GM11168 (cell line): ENCODE data around the gene PPM1N.
"Not testable (repeated sequence)": the region's sequence is repeated elsewhere in the genome, so short reads cannot be mapped to it uniquely, and the experiment has no call there.

Experiments
- in situ Hi-C: fragments of 300-500 bp; cut with MboI; formaldehyde crosslinking; loops from one replicate; pipeline ENCODE4 v1.12.0; 2022; ENCODE audit warnings: low sequenced_read_pairs; ENCODE audit not compliant: unreplicated experiment

Gene PPM1N

GRCh38 chr19:45506989-45507871 lies 9.0 kb downstream of the PPM1N start, which contains the start of gene VASP:
TSS of gene VASP (plus strand) at chr19:45507479. CDS start at chr19:45507772, 293 bp downstream.
- in situ Hi-C loops: no loop called here

DNA sequence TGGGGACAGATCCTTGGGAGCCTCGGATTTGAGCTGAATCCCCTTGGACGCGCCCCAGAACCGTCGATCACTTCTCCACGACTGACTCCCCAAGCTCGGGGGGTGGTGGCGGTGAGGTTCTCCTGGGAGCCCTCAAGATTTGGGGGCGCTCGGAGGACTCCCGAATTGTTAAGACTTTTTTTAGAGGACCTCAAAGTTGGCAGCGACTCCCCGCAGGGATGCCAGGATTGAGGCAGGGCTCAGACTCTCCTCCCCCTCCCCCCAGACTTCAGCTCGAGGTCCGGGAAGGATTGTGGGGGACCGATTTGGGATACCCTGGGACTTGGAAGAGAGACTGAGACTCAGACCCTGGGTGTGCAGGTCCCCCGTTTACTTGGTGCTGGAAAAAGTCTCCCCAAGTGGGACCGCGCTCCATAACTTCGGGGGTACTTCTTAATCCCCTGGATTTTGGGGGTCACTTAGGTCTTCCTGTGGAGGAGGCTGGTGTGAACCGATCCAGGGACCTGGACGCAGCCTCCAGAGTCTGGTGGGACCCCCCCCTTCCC lies 9.7 kb downstream of the PPM1N start:
- in situ Hi-C loops: no loop called here

DNA sequence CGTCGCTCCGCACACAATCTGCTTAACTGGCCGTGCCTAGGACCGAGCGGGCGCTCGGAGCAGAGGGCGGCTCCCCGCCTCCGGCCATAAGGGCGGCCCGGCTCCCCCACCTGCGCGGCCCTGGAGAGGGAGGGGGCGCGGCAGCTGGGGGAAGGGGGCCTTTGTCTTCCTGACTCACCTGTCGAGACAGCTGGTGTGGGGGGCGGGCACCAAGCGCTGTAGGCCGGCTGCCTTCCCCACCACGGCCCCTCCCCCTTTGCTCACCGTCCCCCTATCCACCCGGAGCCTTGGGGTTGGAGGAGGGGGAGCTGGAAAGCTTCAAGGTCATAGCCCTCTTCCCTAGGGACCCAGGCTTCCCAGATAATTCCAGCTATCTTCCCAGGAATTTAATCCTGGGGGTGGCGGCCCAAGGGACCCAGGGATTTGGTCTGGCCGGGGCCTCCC lies 10.2 kb downstream of the PPM1N start:
- in situ Hi-C loops: no loop called here

DNA sequence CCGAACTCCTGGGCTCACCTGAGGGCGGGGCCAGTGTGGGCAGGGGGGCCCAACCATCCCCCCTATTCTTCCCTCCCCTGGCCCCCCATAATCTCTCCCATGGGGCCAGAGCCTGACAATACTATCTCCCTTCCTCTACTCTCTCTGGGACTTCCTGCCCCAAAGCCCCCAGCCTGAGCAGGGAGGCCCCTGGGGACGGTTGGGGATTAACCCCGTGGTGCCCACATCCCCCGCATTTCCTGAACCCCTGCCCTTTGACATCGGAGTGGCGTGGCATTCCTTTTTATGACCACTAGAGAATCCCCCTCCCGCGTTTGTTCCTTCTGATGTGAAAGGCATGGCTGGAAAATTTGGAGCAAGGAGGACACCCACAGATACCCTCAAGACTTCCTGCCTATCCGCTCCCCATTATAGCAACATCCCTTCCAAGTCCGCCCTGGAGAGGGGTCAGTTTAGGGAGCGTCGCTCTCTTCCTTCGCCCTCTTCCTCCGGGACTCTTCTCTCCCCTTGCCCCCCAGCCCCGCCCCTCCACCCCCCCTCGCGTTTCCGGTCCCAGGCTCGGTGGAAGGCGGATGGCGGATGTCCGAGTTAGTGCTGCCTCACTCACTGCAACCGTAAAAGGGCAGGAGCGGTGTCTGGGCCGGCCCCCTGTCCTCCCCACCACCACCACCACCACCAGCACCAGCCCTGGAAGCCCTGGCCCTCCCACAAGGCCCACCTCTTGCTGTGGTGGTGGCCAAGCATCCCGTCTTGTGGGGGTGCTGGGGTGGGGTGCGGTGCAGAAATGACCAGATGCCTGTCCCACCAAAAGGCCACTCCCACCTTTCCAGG lies 10.8 kb downstream of the PPM1N start:
- in situ Hi-C loops: no loop called here

DNA sequence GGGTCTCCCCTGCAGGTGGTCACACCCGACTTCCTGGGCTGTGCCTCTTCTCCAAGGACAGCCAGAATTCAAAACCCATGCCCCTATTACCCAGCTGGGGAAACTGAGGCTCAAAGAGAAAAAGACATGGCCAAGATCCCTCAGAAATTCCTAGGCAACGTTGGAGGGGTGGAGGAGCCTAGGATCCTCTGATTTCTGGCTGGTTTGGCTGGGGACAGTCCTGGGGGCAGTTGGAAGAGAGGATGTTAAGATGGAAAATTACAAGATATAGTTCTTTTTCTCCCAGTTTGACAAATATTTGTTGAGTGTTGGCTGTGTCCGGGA lies 11.4 kb downstream of the PPM1N start:
- in situ Hi-C loops: no loop called here

- in situ Hi-C loops: not testable (repeated sequence)
Measured at GRCh38 chr19:45510352-45510751, 12.1 kb downstream of the PPM1N start.

DNA sequence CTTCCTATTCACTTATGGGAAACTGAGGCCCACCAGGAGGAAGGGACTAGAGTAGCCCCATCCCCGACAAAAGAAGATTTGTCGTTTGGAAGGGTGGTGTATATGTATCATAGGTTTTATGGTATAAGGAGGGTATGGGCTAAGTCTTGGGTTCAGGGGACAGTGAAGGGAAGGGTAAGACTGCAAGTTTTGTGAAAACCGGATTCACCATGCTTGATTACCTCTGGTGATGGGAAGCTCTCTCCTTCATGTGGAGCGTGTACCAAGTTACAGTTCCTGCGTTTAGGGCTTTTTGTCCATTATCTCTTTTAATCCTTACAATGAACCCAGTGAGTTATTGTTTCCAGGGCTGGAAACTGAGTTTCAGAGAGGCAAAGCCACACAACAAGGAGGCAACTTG lies 12.8 kb downstream of the PPM1N start:
- in situ Hi-C loops: no loop called here

DNA sequence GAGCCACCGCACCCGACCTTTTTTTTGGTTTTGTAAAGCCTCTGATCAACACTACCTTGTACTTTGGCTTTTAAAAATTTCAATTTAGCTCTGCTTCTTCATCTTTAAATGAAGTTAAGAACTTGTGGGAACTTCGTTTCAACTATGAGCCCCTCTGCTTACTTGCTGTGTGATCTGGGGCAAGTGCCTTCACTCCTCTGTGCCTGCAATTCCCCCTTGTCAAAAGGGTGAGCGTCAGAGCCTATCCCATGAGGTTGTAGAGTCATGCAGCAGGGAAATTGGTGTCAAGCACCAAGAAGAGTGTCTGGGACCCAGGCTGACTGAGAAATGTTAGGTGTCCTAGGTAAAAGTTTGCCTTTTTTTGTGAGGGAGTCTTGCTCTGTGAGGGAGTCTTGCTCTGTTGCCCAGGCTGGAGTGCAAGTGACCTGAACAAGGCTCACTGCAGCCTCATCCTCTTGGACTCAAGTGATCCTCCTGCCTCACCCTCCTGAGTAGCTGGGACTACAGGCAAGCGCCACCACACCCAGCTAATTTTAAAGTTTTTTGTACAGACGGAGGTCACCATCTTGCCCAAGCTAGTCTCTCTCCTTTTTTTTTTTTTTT lies 14.7 kb downstream of the PPM1N start:
- in situ Hi-C loops: no loop called here

- in situ Hi-C loops: no loop called here
Measured at GRCh38 chr19:45514376-45515051, 16.3 kb downstream of the PPM1N start.

- in situ Hi-C loops: no loop called here
Measured at GRCh38 chr19:45515081-45515624, 16.9 kb downstream of the PPM1N start.

DNA sequence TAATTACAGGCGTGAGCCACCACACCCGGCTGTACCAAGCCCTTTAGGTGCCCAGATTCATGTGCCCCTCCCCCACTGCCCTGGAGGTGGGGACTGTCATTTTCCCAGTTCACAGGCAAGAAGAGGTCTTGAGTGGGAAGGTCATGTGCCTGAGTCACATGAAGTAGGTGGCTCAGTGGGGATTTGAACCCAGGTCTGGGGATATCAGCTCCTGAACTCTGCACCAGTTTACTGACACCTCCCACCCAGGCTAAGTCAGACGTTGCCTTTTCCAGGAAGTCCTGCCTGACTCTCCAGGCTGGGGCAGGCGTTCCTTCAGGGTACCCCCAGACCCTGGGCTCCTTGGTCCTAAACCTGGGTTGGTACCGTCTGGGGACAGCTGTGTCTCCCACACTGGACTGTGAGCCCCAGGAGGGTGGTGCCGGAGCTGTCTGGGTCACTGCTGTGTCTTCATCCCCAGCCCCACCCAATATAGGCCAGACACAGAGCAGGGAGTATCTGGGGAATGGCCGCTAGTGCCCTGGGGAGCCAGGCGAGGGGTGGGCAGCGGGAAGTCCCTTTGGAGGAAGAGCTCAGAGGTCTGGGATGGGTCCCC lies 17.7 kb downstream of the PPM1N start:
- in situ Hi-C loops: no loop called here

DNA sequence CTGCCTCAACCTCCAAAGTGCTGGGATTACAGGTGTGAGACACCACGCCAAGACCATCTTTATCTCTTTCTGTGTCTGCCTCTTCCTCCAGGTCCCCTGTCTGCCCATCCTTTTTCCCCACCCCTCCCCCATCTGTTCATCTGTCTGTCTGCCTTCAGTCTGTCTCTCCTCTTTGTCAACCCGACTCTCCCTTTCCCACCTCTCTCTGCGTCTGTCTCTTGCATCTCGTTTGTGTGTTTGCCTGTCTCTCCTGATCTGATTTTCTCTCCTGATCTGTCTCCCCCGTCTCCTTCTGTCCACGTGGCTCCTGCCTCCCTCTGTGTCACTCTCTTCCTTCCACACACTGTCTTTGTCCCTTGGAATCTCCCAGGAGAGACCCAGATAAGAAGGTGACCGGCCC lies 19.0 kb downstream of the PPM1N start:
- in situ Hi-C loops: no loop called here

DNA sequence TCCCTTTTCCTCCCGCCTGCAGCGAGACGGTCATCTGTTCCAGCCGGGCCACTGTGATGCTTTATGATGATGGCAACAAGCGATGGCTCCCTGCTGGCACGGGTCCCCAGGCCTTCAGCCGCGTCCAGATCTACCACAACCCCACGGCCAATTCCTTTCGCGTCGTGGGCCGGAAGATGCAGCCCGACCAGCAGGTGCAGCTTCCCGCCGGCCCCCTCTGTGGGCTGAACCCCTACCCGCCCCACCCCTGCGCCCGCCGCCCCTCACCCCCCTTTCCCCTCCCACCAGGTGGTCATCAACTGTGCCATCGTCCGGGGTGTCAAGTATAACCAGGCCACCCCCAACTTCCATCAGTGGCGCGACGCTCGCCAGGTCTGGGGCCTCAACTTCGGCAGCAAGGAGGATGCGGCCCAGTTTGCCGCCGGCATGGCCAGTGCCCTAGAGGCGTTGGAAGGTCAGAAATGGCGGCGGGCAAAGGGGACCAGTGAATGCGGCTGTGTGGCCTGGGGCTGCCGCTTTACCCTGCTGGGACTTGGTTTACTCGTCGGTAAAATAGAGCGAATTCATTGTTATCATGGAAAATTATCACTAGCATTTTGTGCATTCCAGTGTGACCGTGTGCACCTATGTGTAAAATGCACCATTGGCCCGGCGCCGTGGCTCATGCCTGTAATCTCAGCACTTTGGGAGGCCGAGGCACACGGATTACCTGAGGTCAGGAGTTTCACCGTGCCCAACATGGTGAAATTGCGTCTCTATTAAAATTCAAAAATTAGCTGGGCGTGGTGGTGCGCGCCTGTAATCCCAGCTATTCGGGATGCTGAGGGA lies 19.6 kb downstream of the PPM1N start:
- in situ Hi-C loops: no loop called here

DNA sequence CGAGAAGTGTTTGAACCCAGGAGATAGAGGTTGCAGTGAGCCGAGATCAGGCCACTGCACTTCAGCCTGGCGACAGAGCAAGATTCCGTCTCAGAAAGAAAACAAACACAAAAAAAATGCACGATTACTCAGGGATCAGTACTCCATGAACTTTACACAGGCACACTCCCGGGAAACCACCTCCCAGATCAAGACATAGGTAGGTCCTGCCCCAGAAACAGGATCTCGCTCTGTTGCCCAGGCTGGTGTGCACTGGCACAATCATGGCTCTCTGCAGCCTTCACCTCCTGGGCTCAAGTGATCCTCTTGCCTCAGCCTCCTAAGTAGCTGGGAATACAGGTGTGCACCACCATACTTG lies 20.2 kb downstream of the PPM1N start:
- in situ Hi-C loops: no loop called here

GRCh38 chr19:45522010-45522941 lies 24.0 kb downstream of the PPM1N start:
- in situ Hi-C loops: loop anchor here (5.0 kb wide), 1 partner anchor 35 kb away; no protein-coding TSS in a partner anchor

DNA sequence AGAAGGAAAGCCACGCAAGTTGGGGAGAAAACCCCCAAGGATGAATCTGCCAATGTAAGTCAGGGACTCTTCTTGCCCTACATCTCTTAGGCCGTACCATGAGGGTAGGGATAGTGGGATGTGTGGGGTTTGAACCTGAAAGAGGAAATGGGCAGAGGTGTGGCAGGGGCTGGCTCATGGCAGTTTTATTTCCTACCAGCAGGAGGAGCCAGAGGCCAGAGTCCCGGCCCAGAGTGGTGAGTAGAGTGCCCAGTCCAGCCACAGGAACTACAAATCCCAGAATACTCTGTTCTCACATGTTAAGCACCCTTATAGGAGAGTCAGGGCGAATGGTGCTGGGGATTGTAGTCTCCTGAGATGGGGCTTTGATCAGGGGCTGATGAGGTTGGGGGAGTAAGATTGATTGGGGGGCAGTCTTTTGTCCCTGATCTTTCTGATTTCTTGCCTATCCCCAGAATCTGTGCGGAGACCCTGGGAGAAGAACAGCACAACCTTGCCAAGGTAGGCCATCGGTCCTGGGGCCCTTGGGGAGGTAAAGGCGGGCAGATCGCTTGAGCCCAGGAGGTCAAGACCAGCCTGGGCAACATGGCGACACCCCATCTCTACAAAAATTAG lies 25.5 kb downstream of the PPM1N start:
- in situ Hi-C loops: loop anchor here (5.0 kb wide), 1 partner anchor 34 kb away; no protein-coding TSS in a partner anchor

GRCh38 chr19:45524575-45525129 lies 26.4 kb downstream of the PPM1N start:
- in situ Hi-C loops: loop anchor here (5.0 kb wide), 1 partner anchor 33 kb away; no protein-coding TSS in a partner anchor
